MM.1S (cell line): ENCODE measurements around the gene MTHFD1L.

Source experiments
- CTCF ChIP-seq: fragments of 300-600 bp; sonication (generic); IDR thresholded peaks from 2 replicates; pipeline ENCODE4 v1.5.1; 2016; ENCODE audit warnings: antibody characterized with exemption, low read length, mixed read lengths
- EZH2 ChIP-seq: fragments of 300-600 bp; sonication (generic); optimal IDR thresholded peaks from 2 replicates; pipeline ENCODE3; 2017; ENCODE audit warnings: low read depth, mild to moderate bottlenecking, antibody characterized with exemption, low read length, mixed read lengths
- EZH2phosphoT487 ChIP-seq: fragments of 300-600 bp; sonication (generic); IDR thresholded peaks from 2 replicates; pipeline ENCODE4 v1.6.1; 2018; ENCODE audit warnings: antibody characterized with exemption, low read length

- TF ChIP-seq CTCF (no peak), EZH2 (no peak), EZH2phosphoT487 (no peak)
These were observed 134.1 kb downstream of the MTHFD1L start for GRCh38 chr6:150999576-150999975.
